Heart left ventricle (tissue), 16 donors: ENCODE data around the gene ZNF18. TPM values are rescaled to one million over a fixed set of nuclear protein-coding genes. Genes with fewer than 3 reads are reported as not detected.

ENCODE experiments used
- ATAC-seq, 4 donors: fragments of 200-7000 bp; cut with Tn5 transposase; one replicate each; pipeline ENCODE4 v1.9.1; 2020 to 2022; ENCODE audit warnings: moderate library complexity in 4 of 4, mild to moderate bottlenecking in 3 of 4, moderate number of reproducible peaks in 1 of 4
- DNase-seq, 5 donors: peaks; one replicate each; pipeline ENCODE4 v3.0.0-alpha.2; 2020
- H3K27ac ChIP-seq, 12 donors: fragments of 200-600 bp; sonication (generic) in 4 of 12; one replicate each; pipeline versions ENCODE4 v1.5.0 to v1.8.0; 2016 to 2022; ENCODE audit warnings: mild to moderate bottlenecking in 2 of 12
- H3K27me3 ChIP-seq, 9 donors: fragments of 200-600 bp; sonication (generic) in 2 of 9; one replicate each; pipeline versions ENCODE4 v1.5.1 to v1.8.0; 2016 to 2022; ENCODE audit warnings: mild to moderate bottlenecking in 3 of 9
- H3K36me3 ChIP-seq, 9 donors: fragments of 200-600 bp; sonication (generic) in 2 of 9; one replicate each; pipeline versions ENCODE4 v1.5.0 to v1.8.0; 2018 to 2022; ENCODE audit warnings: mild to moderate bottlenecking in 2 of 9
- H3K4me1 ChIP-seq, 12 donors: fragments of 200-600 bp; sonication (generic) in 4 of 12; one replicate each; pipeline versions ENCODE4 v1.5.0 to v1.8.0; 2016 to 2022; ENCODE audit warnings: mild to moderate bottlenecking in 3 of 12
- H3K4me3 ChIP-seq, 12 donors: fragments of 200-600 bp; sonication (generic) in 4 of 12; one replicate each; pipeline versions ENCODE4 v1.5.0 to v1.8.0; 2017 to 2022; ENCODE audit warnings: mild to moderate bottlenecking in 9 of 12, moderate library complexity in 4 of 12
- H3K9me3 ChIP-seq, 12 donors: fragments of 200-600 bp; sonication (generic) in 4 of 12; one replicate each; pipeline versions ENCODE4 v1.5.0 to v1.8.0; 2016 to 2022; ENCODE audit warnings: mild to moderate bottlenecking in 1 of 12
- CTCF ChIP-seq, 12 donors: fragments of 200-600 bp; sonication (generic) in 4 of 12; IDR thresholded peaks; one replicate each; pipeline versions ENCODE4 v1.5.0 to v1.8.0; 2018 to 2022; ENCODE audit warnings: antibody characterized with exemption in 12 of 12, mild to moderate bottlenecking in 5 of 12
- POLR2A ChIP-seq, 2 donors: fragments of 450-650 bp; IDR thresholded peaks; one replicate each; pipeline ENCODE4 v1.6.1; 2017; ENCODE audit warnings: antibody characterized with exemption in 2 of 2, mild to moderate bottlenecking in 2 of 2, moderate library complexity in 2 of 2
- whole genome bisulfite sequencing, 4 donors: extraction: QIAGEN DNeasy Blood & Tissue Kit in 2 of 4; methylation state at CpG; one replicate each; pipeline versions ENCODE4 v1.1.5 to v1.1.7; 2013 to 2018; 5-methylcytosine and 5-hydroxymethylcytosine counted together
- intact Hi-C, 10 donors: fragments of 100-400 bp; cut with DNase I; formaldehyde crosslinking; loops; one replicate each; pipeline versions ENCODE4 v1.11.1 to v1.14.2; 2022
- polyA plus RNA-seq, 2 donors: library from polyadenylated mRNA; stranded (reverse); fragments of 200-250 nt; gene quantifications; one replicate each; pipeline ENCODE4 v1.2.3, GENCODE V29; 2013
- total RNA-seq, 9 donors: library from RNA; depleted of rRNA in 2 of 9; stranded (reverse); fragments of >200 nt in 2 of 9; fragmentation: NEBNext Ultra II Directional in 3 of 9; extraction: Animal tissue kit (Norgen Biotek cat#: 25700) in 3 of 9; gene quantifications; one replicate each; pipeline versions ENCODE4 v1.1.0 to v1.2.4, GENCODE V29; 2016 to 2023
- donor health status: ischemic (EF 13 %, LVEDD 7.1; RV severe dilation, severe dysfunction).
- donor health status: healthy with polysubstance abuse.
- donor health status: DM: no; HTN: yes; CAD: no.
- donor health status: DM: no; HTN: no; CAD: no.
- donor health status: ischemic (EF 25% LVEDD 6.9; RV normal size, moderate dysfunction).
- donor health status: ischemic (EF 25% LVEDD 5.7; RV mildly dilated, moderate dysfunction).
- donor health status: healthy.
- donor health status: DM: yes; HTN: yes; CAD: no.
- donor health status: ischemic (EF 35%, LVEDD 5.7; RV mildly dilated, moderate dysfunction).
- donor health status: nonischemic (EF 11% LVEDD 7.7; RV severe dilation, severe dysfunction).
- donor health status: DM: yes; HTN: yes; CAD: no.
- donor health status: PGD.
- donor health status: ischemic (EF 29% LVEDD 5.4; RV normal size, mild dysfunction).
- donor health status: nonischemic (EF 23%, LVEDD 6.1; RV moderate dilation, normal function).

Gene ZNF18
- total and polyA plus RNA-seq, 11 donors = 3.2 to 5.6 (median 4.1) TPM

- peak overlapping the region in 5 of 12 donors; percentile 80 to 92 (median 90) for H3K27ac ChIP-seq
- no peak for ATAC-seq
- intact Hi-C loops = loop anchor here in 1 of 10 donors (2.0 kb wide), 1 partner anchor 25 kb away; the partner anchor contains the start of gene ZNF18
Observed at GRCh38 chr17:12021623-12022140, 24.4 kb upstream of the ZNF18 start.

GRCh38 chr17:12020642-12021622, 23.7 kb upstream of the ZNF18 start, which contains the start of gene MAP2K4:
Gene MAP2K4, plus strand, starts transcription at chr17:12020877. Its CDS starts 10 bp downstream, at chr17:12020887.
- peak; percentile 99 to 100 (median 100) for ATAC-seq
- 0 to 2% (median 1%) methylated on average over 12 to 123 of the region's 123 CpGs for WGBS, 4 donors
- intact Hi-C loops = loop anchor here in 2 of 10 donors (1.0 to 2.0 kb wide), 2 partner anchors 24 kb away; partner anchors contain the start of gene ZNF18 (in 2 of the 2)
- TF ChIP-seq CTCF (IDR thresholded peaks at IDR 0.05) (no peak), POLR2A (IDR thresholded peaks at IDR 0.05) (peak; percentile 79 to 95)
- peak within 1 kb of the TSS; percentile 41 to 92 (median 86) for H3K27ac ChIP-seq
- H3K9me3 ChIP-seq = no peaks in the 10 kb centered on the region
- peak; percentile 93 to 98 (median 94) for DNase-seq
- no peaks in the 10 kb centered on the region for H3K36me3 ChIP-seq
- H3K4me1 ChIP-seq = peaks cover 0 to 45% (median 26%) of the 10 kb centered on the region in 12 donors
- peak within 1 kb of the TSS; percentile 65 to 98 (median 90) for H3K4me3 ChIP-seq
- H3K27me3 ChIP-seq = peaks cover 0 to 4% (median 0%) of the 10 kb centered on the region in 9 donors

More at GRCh38 chr17:12021623-12022140, 24.4 kb upstream of the ZNF18 start:
- DNase-seq = no peak
- peak overlapping the region; percentile 65 to 98 (median 90) for H3K4me3 ChIP-seq
- TF ChIP-seq CTCF (IDR thresholded peaks at IDR 0.05) = no peak
- no peak for TF ChIP-seq POLR2A (IDR thresholded peaks at IDR 0.05)
- H3K36me3 ChIP-seq = no peaks in the 10 kb centered on the region
- peaks cover 0 to 4% (median 0%) of the 10 kb centered on the region in 9 donors for H3K27me3 ChIP-seq
- H3K9me3 ChIP-seq = no peaks in the 10 kb centered on the region
- 2 to 5% (median 4%) methylated on average over 3 of the region's 3 CpGs for WGBS, 4 donors
- H3K4me1 ChIP-seq = peaks cover 0 to 45% (median 26%) of the 10 kb centered on the region in 12 donors

- Histone ChIP-seq H3K9me3 (no peaks in the 10 kb centered on the region), H3K36me3 (no peaks in the 10 kb centered on the region), H3K4me1 (no peaks in the 10 kb centered on the region), H3K4me3 (no peak overlapping the region), H3K27me3 (peaks cover 0 to 6% (median 0%) of the 10 kb centered on the region in 9 donors), H3K27ac (no peak overlapping the region)
- ATAC-seq (no peak), DNase-seq (no peak)
- intact Hi-C loops = no loop called here
- 79 to 85% (median 80%) methylated on average over 5 of the region's 5 CpGs for WGBS, 4 donors
- TF ChIP-seq POLR2A (IDR thresholded peaks at IDR 0.05) (no peak), CTCF (IDR thresholded peaks at IDR 0.05) (no peak)
Observed at GRCh38 chr17:12007466-12007865, 10.2 kb upstream of the ZNF18 start.

- DNase-seq (no peak), ATAC-seq (no peak)
- Histone ChIP-seq H3K27me3 (no peaks in the 10 kb centered on the region), H3K36me3 (no peaks in the 10 kb centered on the region), H3K4me1 (peaks cover 0 to 19% (median 9%) of the 10 kb centered on the region in 12 donors), H3K4me3 (no peak overlapping the region), H3K9me3 (no peaks in the 10 kb centered on the region), H3K27ac (no peak overlapping the region)
- intact Hi-C loops = no loop called here
- WGBS, 4 donors = 78 to 82% (median 79%) methylated on average over 5 of the region's 5 CpGs
- TF ChIP-seq POLR2A (IDR thresholded peaks at IDR 0.05) = no peak
Observed at GRCh38 chr17:11999696-12000095, 2.4 kb upstream of the ZNF18 start.
